Measurements from ENCODE around the gene LCMT1.
"Not testable (repeated sequence)": the region's sequence is repeated elsewhere in the genome, so short reads cannot be mapped to it uniquely, and the experiment has no call there.

The LCMT1 gene

GRCh38 chr16:25161753-25162367 lies 50.3 kb downstream of the LCMT1 start:
- no peak for DNase-seq (ENCODE audit: low read depth)
- TF ChIP-seq CTCF (conservative IDR thresholded peaks at IDR 0.05; ENCODE audit: low read length): no peak
- no peak overlapping the region for H3K4me3 ChIP-seq (ENCODE audit: low read length)

DNA sequence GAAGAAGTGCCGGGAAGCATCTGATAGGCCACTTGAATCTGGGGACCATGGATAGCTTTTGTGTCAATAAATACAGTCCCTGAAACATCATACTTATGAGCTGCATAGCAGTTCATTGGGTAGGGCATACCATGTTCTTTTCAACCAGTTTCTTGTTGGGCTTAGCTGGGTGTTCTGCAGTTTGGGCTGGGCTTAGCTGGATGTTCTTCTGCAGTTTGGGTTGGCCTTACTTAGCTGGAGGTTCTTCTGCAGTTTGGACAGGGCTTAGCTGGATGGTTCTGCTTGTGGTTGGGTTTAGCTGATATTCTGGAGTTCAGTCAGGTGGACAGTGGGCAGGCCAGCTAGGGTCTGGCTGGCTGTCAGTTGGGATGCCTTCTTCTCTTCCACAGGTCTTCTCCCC lies 52.1 kb downstream of the LCMT1 start:
- TF ChIP-seq CTCF (conservative IDR thresholded peaks at IDR 0.05; ENCODE audit: low read length): no peak
- no peak for DNase-seq (ENCODE audit: low read depth)
- H3K4me3 ChIP-seq (ENCODE audit: low read length): no peak overlapping the region

GRCh38 chr16:25165284-25165683 lies 53.7 kb downstream of the LCMT1 start:
- no peak for TF ChIP-seq CTCF (conservative IDR thresholded peaks at IDR 0.05; ENCODE audit: low read length)
- H3K4me3 ChIP-seq (ENCODE audit: low read length): no peak overlapping the region
- no peak for DNase-seq (ENCODE audit: low read depth)

- not testable (repeated sequence) for H3K4me3 ChIP-seq (ENCODE audit: low read length); DNase-seq (ENCODE audit: low read depth)
Measured at GRCh38 chr16:25167920-25168319, 56.4 kb downstream of the LCMT1 start.

- DNase-seq (ENCODE audit: low read depth): no peak
- no peak overlapping the region for H3K4me3 ChIP-seq (ENCODE audit: low read length)
- TF ChIP-seq CTCF (conservative IDR thresholded peaks at IDR 0.05; ENCODE audit: low read length): no peak
Measured at GRCh38 chr16:25171390-25171789, 59.8 kb downstream of the LCMT1 start.

GRCh38 chr16:25172831-25173230 lies 61.3 kb downstream of the LCMT1 start:
- no peak for TF ChIP-seq CTCF (conservative IDR thresholded peaks at IDR 0.05; ENCODE audit: low read length)
- no peak for DNase-seq (ENCODE audit: low read depth)

DNA sequence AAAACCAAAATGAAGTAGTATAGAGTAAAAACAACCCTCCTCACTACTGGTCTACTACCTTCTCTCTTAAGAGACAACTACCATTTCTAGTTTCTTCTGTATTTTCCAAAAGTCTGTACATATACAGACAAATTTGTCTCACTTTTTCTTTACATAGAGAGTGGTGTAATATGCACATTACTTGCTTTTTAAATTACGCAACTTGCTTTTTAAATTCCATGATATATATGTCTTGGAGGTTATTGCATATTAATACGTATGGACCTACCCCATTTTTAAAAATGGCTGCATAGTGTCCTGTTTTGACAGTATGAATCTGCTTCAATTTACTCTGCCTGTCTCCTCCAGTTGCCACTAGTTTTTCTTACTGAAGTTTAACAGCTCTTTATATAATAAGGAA lies 62.7 kb downstream of the LCMT1 start:
- DNase-seq (ENCODE audit: low read depth): no peak
- no peak overlapping the region for H3K4me3 ChIP-seq (ENCODE audit: low read length)
- TF ChIP-seq CTCF (conservative IDR thresholded peaks at IDR 0.05; ENCODE audit: low read length): no peak

More at GRCh38 chr16:25172831-25173230, 61.3 kb downstream of the LCMT1 start:
- no peak overlapping the region for H3K4me3 ChIP-seq (ENCODE audit: low read length)

GRCh38 chr16:25176136-25176535 lies 64.6 kb downstream of the LCMT1 start:
- H3K4me3 ChIP-seq (ENCODE audit: low read length): no peak overlapping the region
- no peak for TF ChIP-seq CTCF (conservative IDR thresholded peaks at IDR 0.05; ENCODE audit: low read length)
- DNase-seq (ENCODE audit: low read depth): no peak

All from AG10803 (cell line).